GM12878 (cell line): Measurements from ENCODE around the gene ARHGAP44. TPM values are rescaled to one million over a fixed set of nuclear protein-coding genes. Genes with fewer than 3 reads are reported as not detected.

Experiments
- BMI1 ChIP-seq: fragments of 450-650 bp; IDR thresholded peaks from 2 replicates; pipeline ENCODE4 v1.6.1; 2016; ENCODE audit warnings: mild to moderate bottlenecking, moderate library complexity, borderline replicate concordance
- EGR1 ChIP-seq, 2 experiments: IDR thresholded peaks; 1 replicate in 1 of 2; 2 replicates in 1 of 2; pipeline ENCODE4 v1.6.1; 2011 to 2012; ENCODE audit warnings: low read depth in 2 of 2, low read length in 2 of 2, borderline replicate concordance in 1 of 2, mild to moderate bottlenecking in 1 of 2, moderate library complexity in 1 of 2
- EP300 ChIP-seq, 2 experiments: fragments of 150-350 bp in 1 of 2; IDR thresholded peaks; 2 replicates each; pipeline ENCODE4 v1.6.1; 2011 to 2012; ENCODE audit warnings: low read depth in 2 of 2, low read length in 2 of 2, borderline replicate concordance in 1 of 2, improper control_type of control experiment in 1 of 2, inconsistent platforms in 1 of 2; ENCODE audit not compliant: control insufficient read depth in 1 of 2
- HSF1 ChIP-seq: fragments of 150-350 bp; IDR thresholded peaks from 2 replicates; pipeline ENCODE4 v1.6.1; 2014; ENCODE audit warnings: mild to moderate bottlenecking, low read depth, low read length
- POLR2A ChIP-seq: IDR thresholded peaks from 2 replicates; pipeline ENCODE4 v1.6.1; 2011; ENCODE audit warnings: low read depth, mild to moderate bottlenecking, low read length
- POLR2AphosphoS2 ChIP-seq: IDR thresholded peaks from 2 replicates; pipeline ENCODE4 v1.6.1; 2011; ENCODE audit warnings: low read depth, mild to moderate bottlenecking, low read length, improper control_type of control experiment, moderate library complexity
- RFX5 ChIP-seq: IDR thresholded peaks from 2 replicates; pipeline ENCODE4 v1.6.1; 2011; ENCODE audit warnings: low read depth, low read length, improper control_type of control experiment
- STAT1 ChIP-seq: fragments of 450-650 bp; conservative IDR thresholded peaks from 2 replicates; pipeline ENCODE4 v1.6.1; 2014; ENCODE audit warnings: antibody characterized with exemption, mild to moderate bottlenecking
- YY1 ChIP-seq: IDR thresholded peaks from 2 replicates; pipeline ENCODE4 v1.6.1; 2011; ENCODE audit warnings: low read depth, mild to moderate bottlenecking, low read length
- polyA plus RNA-seq, 11 experiments: library from polyadenylated mRNA; depleted of rRNA in 4 of 11; unstranded in 6 of 11; stranded (reverse) in 5 of 11; fragments of >200 nt; fragmentation: Nextera tagmentation in 4 of 11; fragmentation: Illumina TruSeq in 1 of 11; extraction: Ambion mirVana in 4 of 11; extraction: Trizol in 1 of 11; gene quantifications; 1 replicate in 1 of 11; 2 replicates in 10 of 11; pipeline versions ENCODE4 v1.2.1 to v1.2.3, GENCODE V29; 2011 to 2016; ENCODE audit warnings: inconsistent platforms in 2 of 11, missing spikeins in 2 of 11, low read depth in 1 of 11
- total RNA-seq, 4 experiments: library from RNA; depleted of rRNA in 3 of 4; stranded (reverse); fragments of >200 nt in 3 of 4; fragmentation: Illumina TruSeq in 1 of 4; extraction: Trizol in 1 of 4; gene quantifications; 2 replicates each; pipeline versions ENCODE4 v1.2.1 to v1.2.3, GENCODE V29; 2013 to 2021
- TF ChIP-seq, protein P1 (sequence below): fragments of 450-650 bp; conservative IDR thresholded peaks from 2 replicates; pipeline ENCODE4 v1.6.1; 2017; ENCODE audit warnings: mild to moderate bottlenecking, moderate library complexity
- TF ChIP-seq, protein P2 (sequence below): IDR thresholded peaks from 2 replicates; pipeline ENCODE4 v1.6.1; 2011; ENCODE audit warnings: low read depth, low read length, improper control_type of control experiment, borderline replicate concordance
- TF ChIP-seq, protein P3 (sequence below): fragments of 450-650 bp; IDR thresholded peaks from 2 replicates; pipeline ENCODE4 v1.6.1; 2017; ENCODE audit warnings: low read depth, mild to moderate bottlenecking, moderate library complexity
- TF ChIP-seq, protein P4 (sequence below): IDR thresholded peaks from 2 replicates; pipeline ENCODE4 v1.6.1; 2011; ENCODE audit warnings: borderline replicate concordance, low read depth, mild to moderate bottlenecking, moderate library complexity, mixed read lengths, low read length; ENCODE audit not compliant: insufficient read depth; ENCODE audit errors: extremely low read length

ARHGAP44 gene
- total and polyA plus RNA-seq, 10 of the 15 experiments (the other 5 are each of a cell fraction or from before 2014, with no cell fraction given): 0.11 to 1.2 (median 0.48) TPM

DNA sequence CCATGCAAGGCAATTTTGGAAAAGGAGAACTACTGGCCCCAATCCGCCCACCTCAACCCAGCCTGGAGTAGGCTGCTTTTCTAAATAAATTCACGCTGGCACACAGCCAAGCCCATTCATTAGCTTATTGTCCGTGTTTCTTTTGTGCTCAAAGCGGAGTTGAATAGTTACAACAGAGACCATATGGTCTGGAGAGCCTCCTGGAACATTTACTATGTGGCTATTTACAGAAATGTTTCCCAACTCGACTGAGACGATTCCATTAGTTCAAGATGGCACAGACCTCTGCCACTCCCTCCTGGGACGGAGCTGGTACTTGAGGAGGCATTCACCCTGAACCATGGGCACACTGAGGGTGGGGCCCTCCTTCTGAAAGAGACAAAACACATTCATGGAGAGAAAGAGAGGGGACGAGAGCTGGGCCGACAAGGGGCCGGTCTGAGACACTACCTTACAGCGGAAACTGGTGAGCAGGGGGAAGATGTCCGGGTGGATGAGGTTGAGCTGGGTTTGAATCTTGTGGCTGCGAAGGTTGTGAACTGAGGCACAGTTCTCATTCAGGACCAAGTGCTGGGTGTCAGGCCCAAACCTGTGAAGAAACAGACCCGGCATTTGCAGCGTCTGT, 212.8 kb downstream of the ARHGAP44 start (continued):
- TF ChIP-seq, protein P1, sequence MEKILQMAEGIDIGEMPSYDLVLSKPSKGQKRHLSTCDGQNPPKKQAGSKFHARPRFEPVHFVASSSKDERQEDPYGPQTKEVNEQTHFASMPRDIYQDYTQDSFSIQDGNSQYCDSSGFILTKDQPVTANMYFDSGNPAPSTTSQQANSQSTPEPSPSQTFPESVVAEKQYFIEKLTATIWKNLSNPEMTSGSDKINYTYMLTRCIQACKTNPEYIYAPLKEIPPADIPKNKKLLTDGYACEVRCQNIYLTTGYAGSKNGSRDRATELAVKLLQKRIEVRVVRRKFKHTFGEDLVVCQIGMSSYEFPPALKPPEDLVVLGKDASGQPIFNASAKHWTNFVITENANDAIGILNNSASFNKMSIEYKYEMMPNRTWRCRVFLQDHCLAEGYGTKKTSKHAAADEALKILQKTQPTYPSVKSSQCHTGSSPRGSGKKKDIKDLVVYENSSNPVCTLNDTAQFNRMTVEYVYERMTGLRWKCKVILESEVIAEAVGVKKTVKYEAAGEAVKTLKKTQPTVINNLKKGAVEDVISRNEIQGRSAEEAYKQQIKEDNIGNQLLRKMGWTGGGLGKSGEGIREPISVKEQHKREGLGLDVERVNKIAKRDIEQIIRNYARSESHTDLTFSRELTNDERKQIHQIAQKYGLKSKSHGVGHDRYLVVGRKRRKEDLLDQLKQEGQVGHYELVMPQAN: no peak
- no peak for TF ChIP-seq EGR1 (IDR thresholded peaks at IDR 0.05; ENCODE audit: borderline replicate concordance in 1 of 2, low read depth in 2 of 2, low read length in 2 of 2)
- TF ChIP-seq EP300 (IDR thresholded peaks at IDR 0.05; ENCODE audit: borderline replicate concordance in 1 of 2, control insufficient read depth in 1 of 2, low read depth in 2 of 2, low read length in 2 of 2): no peak
- TF ChIP-seq STAT1: no peak
- TF ChIP-seq BMI1: no peak
- TF ChIP-seq HSF1: no peak
- TF ChIP-seq, protein P2, sequence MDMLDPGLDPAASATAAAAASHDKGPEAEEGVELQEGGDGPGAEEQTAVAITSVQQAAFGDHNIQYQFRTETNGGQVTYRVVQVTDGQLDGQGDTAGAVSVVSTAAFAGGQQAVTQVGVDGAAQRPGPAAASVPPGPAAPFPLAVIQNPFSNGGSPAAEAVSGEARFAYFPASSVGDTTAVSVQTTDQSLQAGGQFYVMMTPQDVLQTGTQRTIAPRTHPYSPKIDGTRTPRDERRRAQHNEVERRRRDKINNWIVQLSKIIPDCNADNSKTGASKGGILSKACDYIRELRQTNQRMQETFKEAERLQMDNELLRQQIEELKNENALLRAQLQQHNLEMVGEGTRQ: no peak
- TF ChIP-seq POLR2AphosphoS2: no peak
- TF ChIP-seq, protein P3, sequence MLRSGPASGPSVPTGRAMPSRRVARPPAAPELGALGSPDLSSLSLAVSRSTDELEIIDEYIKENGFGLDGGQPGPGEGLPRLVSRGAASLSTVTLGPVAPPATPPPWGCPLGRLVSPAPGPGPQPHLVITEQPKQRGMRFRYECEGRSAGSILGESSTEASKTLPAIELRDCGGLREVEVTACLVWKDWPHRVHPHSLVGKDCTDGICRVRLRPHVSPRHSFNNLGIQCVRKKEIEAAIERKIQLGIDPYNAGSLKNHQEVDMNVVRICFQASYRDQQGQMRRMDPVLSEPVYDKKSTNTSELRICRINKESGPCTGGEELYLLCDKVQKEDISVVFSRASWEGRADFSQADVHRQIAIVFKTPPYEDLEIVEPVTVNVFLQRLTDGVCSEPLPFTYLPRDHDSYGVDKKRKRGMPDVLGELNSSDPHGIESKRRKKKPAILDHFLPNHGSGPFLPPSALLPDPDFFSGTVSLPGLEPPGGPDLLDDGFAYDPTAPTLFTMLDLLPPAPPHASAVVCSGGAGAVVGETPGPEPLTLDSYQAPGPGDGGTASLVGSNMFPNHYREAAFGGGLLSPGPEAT: no peak
- no peak for TF ChIP-seq RFX5
- no peak for TF ChIP-seq YY1
- TF ChIP-seq, protein P4, sequence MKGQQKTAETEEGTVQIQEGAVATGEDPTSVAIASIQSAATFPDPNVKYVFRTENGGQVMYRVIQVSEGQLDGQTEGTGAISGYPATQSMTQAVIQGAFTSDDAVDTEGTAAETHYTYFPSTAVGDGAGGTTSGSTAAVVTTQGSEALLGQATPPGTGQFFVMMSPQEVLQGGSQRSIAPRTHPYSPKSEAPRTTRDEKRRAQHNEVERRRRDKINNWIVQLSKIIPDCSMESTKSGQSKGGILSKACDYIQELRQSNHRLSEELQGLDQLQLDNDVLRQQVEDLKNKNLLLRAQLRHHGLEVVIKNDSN: no peak
- TF ChIP-seq POLR2A: no peak
